Tongue (tissue), 2 donors: ENCODE data around the gene CCNK. TPM values are rescaled to one million over a fixed set of nuclear protein-coding genes. Genes with fewer than 3 reads are reported as not detected.
A peak's percentile ranks its signal among the peaks of the same experiment; 100 is the strongest.

Experiments
- DNase-seq: peaks from one replicate; pipeline ENCODE4 v3.0.0-alpha.2; 2015
- total RNA-seq: library from RNA; depleted of rRNA; stranded (reverse); fragments of >200 nt; gene quantifications from one replicate; pipeline ENCODE4 v1.2.3, GENCODE V29; 2014

CCNK gene
- total RNA-seq, 1 donor from 2014 or later: 28.5 TPM

GRCh38 chr14:99467336-99468078 is 13.7 kb upstream of the CCNK start:
- DNase-seq: peak; percentile 64

GRCh38 chr14:99468081-99468480 is 13.1 kb upstream of the CCNK start:
- DNase-seq: no peak

GRCh38 chr14:99468836-99469592 is 12.2 kb upstream of the CCNK start:
- no peak for DNase-seq

- no peak for DNase-seq
Observed at GRCh38 chr14:99471731-99472130, 9.5 kb upstream of the CCNK start.

GRCh38 chr14:99472937-99473336 is 8.3 kb upstream of the CCNK start:
- no peak for DNase-seq

- no peak for DNase-seq
Observed at GRCh38 chr14:99473458-99473857, 7.8 kb upstream of the CCNK start.

GRCh38 chr14:99475179-99475578 is 6.0 kb upstream of the CCNK start:
- no peak for DNase-seq

GRCh38 chr14:99475660-99476059 is 5.5 kb upstream of the CCNK start:
- no peak for DNase-seq

GRCh38 chr14:99476864-99477263 is 4.3 kb upstream of the CCNK start:
- no peak for DNase-seq

GRCh38 chr14:99478128-99478527 is 3.1 kb upstream of the CCNK start:
- DNase-seq: no peak

GRCh38 chr14:99479160-99479905 is 1.9 kb upstream of the CCNK start:
- DNase-seq: no peak

- DNase-seq: peak; percentile 61
Observed at GRCh38 chr14:99479906-99480869, 1.0 kb upstream of the CCNK start, which contains the start of gene SETD3. SETD3 (minus strand) TSS chr14:99480859; CDS start chr14:99465805, 15,054 bp downstream.

GRCh38 chr14:99481745-99482099 is 513 bp downstream of the CCNK start:
- peak; percentile 51 for DNase-seq

GRCh38 chr14:99484106-99484505 is 2.9 kb downstream of the CCNK start:
- no peak for DNase-seq

- DNase-seq: no peak
Observed at GRCh38 chr14:99497341-99497740, 16.1 kb downstream of the CCNK start.

- DNase-seq: no peak
Observed at GRCh38 chr14:99497894-99498293, 16.7 kb downstream of the CCNK start.

GRCh38 chr14:99502989-99503421 is 21.8 kb downstream of the CCNK start:
- no peak for DNase-seq

GRCh38 chr14:99503848-99504453 is 22.7 kb downstream of the CCNK start:
- DNase-seq: no peak

- no peak for DNase-seq
Observed at GRCh38 chr14:99505089-99505488, 23.9 kb downstream of the CCNK start.

GRCh38 chr14:99506276-99506675 is 25.1 kb downstream of the CCNK start:
- DNase-seq: no peak
